Left colon (tissue), 2 donors: ENCODE data around the gene STRAP. TPM values are rescaled to one million over a fixed set of nuclear protein-coding genes. Genes with fewer than 3 reads are reported as not detected.
"Not testable (repeated sequence)": the region's sequence is repeated elsewhere in the genome, so short reads cannot be mapped to it uniquely, and the experiment has no call there.

Experiments used
- ATAC-seq: fragments of 200-7000 bp; cut with Tn5 transposase; one replicate; pipeline ENCODE4 v1.9.1; 2020; ENCODE audit warnings: mild to moderate bottlenecking, moderate library complexity
- DNase-seq, 2 donors: peaks; one replicate each; pipeline ENCODE4 v3.0.0-alpha.2; 2020
- intact Hi-C, 2 donors: fragments of 100-400 bp; cut with DNase I in 1 of 2; cut with micrococcal nuclease in 1 of 2; formaldehyde crosslinking; loops; one replicate each; pipeline versions ENCODE4 v1.11.2 to v1.14.0; 2022; cut with DNase I, micrococcal nuclease
- total RNA-seq, 2 donors: library from RNA; stranded (reverse); fragmentation: NEBNext Ultra II Directional; extraction: Animal tissue kit (Norgen Biotek cat#: 25700); gene quantifications; one replicate each; pipeline ENCODE4 v1.2.1, GENCODE V29; 2021
- donor health status: DM: no; HTN: no; CAD: no.
- donor health status: DM: yes; HTN: yes; CAD: no.

STRAP gene
- total RNA-seq, 2 donors from 2014 or later = 74.4 to 75.6 TPM

GRCh38 chr12:15910864-15911721 lies 28.9 kb downstream of the STRAP start, which contains the start of gene DERA:
DERA (plus strand) TSS chr12:15911332; CDS start chr12:15911384, 52 bp downstream.
- peak; percentile 96 for ATAC-seq
- DNase-seq = peak; percentile 90 to 92
- intact Hi-C loops = no loop called here

- ATAC-seq = peak; percentile 41
- DNase-seq, intact Hi-C loops: not testable (repeated sequence)
Measured at GRCh38 chr12:15911931-15912330, 29.7 kb downstream of the STRAP start.

DNA sequence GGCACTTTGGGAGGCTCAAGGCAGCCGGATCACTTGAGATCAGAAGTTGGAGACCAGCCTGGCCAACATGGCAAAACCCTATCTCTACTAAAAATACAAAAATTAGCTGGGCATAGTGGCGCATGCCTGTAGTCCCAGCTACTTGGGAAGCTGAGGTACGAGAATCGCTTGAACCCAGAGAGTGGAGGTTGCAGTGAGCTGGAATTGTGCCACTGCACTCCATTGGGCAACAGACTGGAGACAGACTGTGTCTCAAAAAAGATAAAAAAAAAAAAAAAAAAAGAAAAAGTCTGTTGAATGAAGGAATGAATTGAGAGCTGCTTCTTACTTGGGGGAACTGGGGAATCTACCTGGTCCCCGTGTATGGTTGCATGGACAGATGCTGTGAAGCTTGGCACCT lies 31.9 kb downstream of the STRAP start:
- ATAC-seq, DNase-seq, intact Hi-C loops: not testable (repeated sequence)

GRCh38 chr12:15918066-15918465 lies 35.9 kb downstream of the STRAP start:
- DNase-seq = no peak
- ATAC-seq = no peak
- intact Hi-C loops = no loop called here

DNA sequence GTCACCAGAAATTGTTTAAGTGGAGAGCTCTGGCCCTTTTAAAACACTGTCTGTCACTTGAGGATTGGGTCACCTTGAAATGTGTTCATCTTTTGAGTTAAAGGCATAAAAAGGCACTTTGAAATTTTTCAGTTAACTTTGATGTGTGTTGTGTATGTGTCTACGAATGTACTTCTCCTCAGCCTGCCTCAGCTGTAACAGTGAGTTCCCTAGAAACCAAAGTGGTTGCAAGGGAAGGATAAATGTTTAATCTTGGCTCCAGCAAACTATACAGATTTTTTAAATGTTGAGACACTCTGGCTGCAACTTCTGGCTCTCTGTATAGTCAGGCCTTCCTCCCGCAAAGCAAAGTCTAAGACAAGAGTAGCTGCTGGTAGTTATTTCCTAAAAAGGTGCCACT lies 37.2 kb downstream of the STRAP start:
- ATAC-seq (no peak), DNase-seq (no peak)
- intact Hi-C loops = no loop called here

DNA sequence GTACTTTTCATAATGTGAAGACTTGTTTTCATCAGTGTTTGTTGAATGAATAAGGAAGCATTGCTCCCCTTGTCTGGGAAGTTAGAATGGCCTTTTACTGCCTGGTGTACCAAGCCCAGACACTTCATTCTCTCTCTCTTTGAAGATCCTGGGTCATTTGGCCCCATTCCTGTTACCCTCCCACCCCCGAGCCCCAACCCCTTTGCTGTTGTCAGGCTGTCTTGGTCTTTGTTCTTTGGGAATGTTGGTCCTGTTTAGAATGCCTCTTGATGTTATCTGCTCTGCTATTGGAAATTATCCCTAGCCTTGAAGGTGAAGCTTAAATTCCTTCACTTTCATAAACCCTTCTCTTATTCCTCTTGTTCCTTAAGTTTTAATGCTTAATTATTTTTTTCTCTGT lies 42.8 kb downstream of the STRAP start:
- intact Hi-C loops = no loop called here
- no peak for DNase-seq
- ATAC-seq = no peak

- ATAC-seq (no peak), DNase-seq (no peak)
- intact Hi-C loops = no loop called here
Measured at GRCh38 chr12:15928346-15928745, 46.2 kb downstream of the STRAP start.

DNA sequence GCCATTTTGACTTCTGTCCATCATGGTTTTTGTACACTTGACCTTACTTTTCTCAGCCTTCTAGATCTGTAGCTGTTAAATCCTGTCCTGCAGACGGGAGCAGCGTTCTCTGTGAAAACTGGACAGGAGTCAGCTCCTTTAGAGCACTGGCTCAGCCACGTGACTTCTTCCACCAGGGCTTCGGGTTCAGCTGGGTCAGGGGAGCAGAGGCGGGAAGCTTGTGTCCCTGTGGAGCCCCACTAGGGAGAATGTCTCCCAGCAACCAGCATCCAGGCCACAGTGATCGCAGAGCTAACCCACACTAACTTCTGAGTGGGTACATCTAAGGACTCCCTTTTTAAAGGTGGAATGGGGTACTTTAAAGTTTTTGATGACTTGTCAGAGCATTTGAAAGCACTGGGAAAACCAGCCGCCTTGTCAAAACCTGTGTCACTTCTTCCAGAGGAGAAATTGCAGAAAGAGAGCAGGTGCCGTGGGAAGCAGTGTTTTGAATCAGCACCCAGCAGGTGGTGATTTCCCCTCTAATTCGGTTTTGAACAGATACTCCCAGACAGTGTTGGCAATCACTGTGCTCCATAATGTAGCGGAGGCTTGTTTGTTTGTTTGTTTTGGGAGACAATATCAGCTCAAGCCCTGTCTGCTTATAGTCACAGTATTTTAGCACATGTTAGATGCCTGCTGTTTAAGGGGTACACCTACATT lies 46.8 kb downstream of the STRAP start:
- DNase-seq = no peak
- no peak for ATAC-seq
- intact Hi-C loops = no loop called here

- intact Hi-C loops = no loop called here
- no peak for ATAC-seq
- DNase-seq = no peak
Measured at GRCh38 chr12:15931590-15932053, 49.4 kb downstream of the STRAP start.

DNA sequence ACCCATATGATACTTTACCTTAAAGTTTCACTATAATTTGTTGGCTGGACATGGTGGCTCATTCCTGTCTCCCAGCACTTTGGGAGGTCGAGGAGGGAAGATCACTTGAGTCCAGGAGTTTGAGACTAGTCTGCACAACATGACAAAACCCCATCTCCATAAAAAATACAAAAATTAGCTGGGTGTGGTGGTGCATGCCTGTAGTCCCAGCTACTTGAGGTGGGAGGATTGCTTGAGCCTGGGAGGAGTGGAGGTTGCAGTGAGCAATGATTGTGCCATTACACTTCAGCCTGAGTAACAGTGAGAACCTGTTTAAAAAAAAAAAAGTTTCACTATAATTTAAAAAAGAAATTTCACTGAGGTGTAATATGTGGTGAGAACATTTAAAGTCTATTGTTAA lies 50.1 kb downstream of the STRAP start:
- ATAC-seq = no peak
- intact Hi-C loops = no loop called here
- no peak for DNase-seq

DNA sequence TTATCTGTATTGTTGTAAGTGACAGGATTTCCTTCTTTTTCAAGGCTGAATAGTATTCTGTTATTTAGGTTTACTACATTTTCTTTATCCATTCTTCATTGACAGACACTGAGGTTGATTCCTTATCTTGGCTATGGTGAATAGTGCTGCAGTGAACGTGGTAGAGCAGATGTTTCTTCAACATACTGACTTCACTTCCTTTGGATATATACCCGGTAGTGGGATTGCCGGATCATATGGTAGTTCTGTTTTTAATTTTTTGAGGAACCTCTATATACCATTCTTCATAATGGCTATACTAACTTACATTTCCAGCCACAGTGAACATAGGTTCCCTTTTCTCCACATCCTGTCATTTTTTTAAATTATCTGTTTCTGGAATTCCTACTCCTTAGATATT lies 50.8 kb downstream of the STRAP start:
- intact Hi-C loops = no loop called here
- ATAC-seq = no peak
- DNase-seq = no peak

- ATAC-seq = no peak
- no peak for DNase-seq
Measured at GRCh38 chr12:15933751-15934150, 51.6 kb downstream of the STRAP start.

DNA sequence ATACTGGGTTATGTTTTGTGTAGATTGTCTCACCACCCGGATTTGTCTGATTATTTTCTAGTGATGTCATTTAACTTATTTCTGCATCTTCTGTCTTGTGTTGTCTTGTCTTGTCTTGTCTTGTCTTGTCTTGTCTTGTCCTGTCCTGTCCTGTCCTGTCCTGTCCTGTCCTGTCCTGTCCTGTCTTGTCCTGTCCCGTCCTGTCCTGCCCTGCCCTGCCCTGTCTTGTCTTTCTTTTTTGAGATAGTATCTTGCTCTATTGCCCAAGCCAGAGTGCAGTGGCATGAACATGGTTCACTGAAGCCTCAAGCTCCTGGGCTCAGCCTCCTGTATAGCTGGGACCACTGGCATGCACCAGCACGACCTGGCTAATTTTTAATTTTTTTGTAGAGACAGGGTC lies 54.6 kb downstream of the STRAP start:
- ATAC-seq = no peak
- intact Hi-C loops = no loop called here
- DNase-seq = no peak

More at GRCh38 chr12:15933751-15934150, 51.6 kb downstream of the STRAP start:
- intact Hi-C loops = no loop called here

- intact Hi-C loops = no loop called here
- DNase-seq (no peak), ATAC-seq (no peak)
Measured at GRCh38 chr12:15937902-15938301, 55.7 kb downstream of the STRAP start.

DNA sequence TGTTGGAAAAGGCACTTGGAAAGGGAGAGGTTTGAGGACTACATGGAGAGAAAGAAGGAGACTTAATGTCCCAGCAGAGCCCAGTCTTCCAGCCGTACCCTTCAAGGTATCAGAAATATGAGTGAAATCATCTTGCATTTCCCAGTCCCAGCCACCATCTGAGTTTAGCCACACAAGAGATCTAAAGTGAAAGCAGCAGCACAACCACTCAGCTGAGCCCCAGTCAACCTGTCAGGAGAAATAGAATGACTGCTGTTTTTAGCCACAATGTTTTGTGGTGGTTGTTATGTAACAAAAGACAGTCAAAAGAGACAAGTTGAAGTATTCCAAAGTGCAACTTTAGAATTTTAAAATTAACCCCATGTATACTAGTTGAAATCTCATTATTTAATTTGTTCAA lies 56.9 kb downstream of the STRAP start:
- intact Hi-C loops = no loop called here
- no peak for ATAC-seq
- DNase-seq = no peak

GRCh38 chr12:15942475-15942874 lies 60.3 kb downstream of the STRAP start:
- no peak for ATAC-seq
- intact Hi-C loops = no loop called here

GRCh38 chr12:15943519-15943918 lies 61.3 kb downstream of the STRAP start:
- ATAC-seq, DNase-seq, intact Hi-C loops: not testable (repeated sequence)

More at GRCh38 chr12:15942475-15942874, 60.3 kb downstream of the STRAP start:
- no peak for DNase-seq

GRCh38 chr12:15948461-15948860 lies 66.3 kb downstream of the STRAP start:
- intact Hi-C loops, ATAC-seq, DNase-seq: not testable (repeated sequence)
